Peyer's patch (tissue), 4 donors: ENCODE data around the gene SCN5A.

Experiments used
- CTCF ChIP-seq, 6 experiments: fragments of 450-650 bp in 4 of 6; fragments of 200-600 bp in 2 of 6; sonication (generic) in 1 of 6; IDR thresholded peaks; one replicate each; pipeline ENCODE4 v1.5.1; 2017 to 2019; ENCODE audit warnings: antibody characterized with exemption in 6 of 6, mild to moderate bottlenecking in 3 of 6, moderate library complexity in 1 of 6
- POLR2A ChIP-seq, 2 donors: fragments of 450-650 bp; IDR thresholded peaks; one replicate each; pipeline ENCODE4 v1.5.1; 2017; ENCODE audit warnings: antibody characterized with exemption in 2 of 2, mild to moderate bottlenecking in 2 of 2, moderate library complexity in 2 of 2

GRCh38 chr3:38657369-38657768 is 7.9 kb upstream of the SCN5A start:
- no peak for TF ChIP-seq CTCF (IDR thresholded peaks at IDR 0.05)
- TF ChIP-seq POLR2A (IDR thresholded peaks at IDR 0.05) = no peak
